GM23338 (cell line): ENCODE results near the gene NID1. TPM values are rescaled to one million over a fixed set of nuclear protein-coding genes. Genes with fewer than 3 reads are reported as not detected.

Experiments used
- ATAC-seq: fragments of 200-7000 bp; cut with Tn5 transposase; 3 replicates; pipeline ENCODE4 v1.9.1; 2020
- DNase-seq: peaks from one replicate; pipeline ENCODE4 v3.0.0-alpha.2; 2015; ENCODE audit warnings: low spot score
- H2AFZ ChIP-seq: fragments of 200-600 bp; sonication (generic); 2 replicates; pipeline ENCODE4 v1.8.0; 2016; ENCODE audit warnings: antibody characterized with exemption, mild to moderate bottlenecking, moderate library complexity
- H3F3A ChIP-seq: fragments of 200-600 bp; sonication (generic); replicated peaks from 2 replicates; pipeline ENCODE4 v1.8.0; 2017; ENCODE audit warnings: antibody characterized with exemption, mixed run types, low read depth
- H3K27ac ChIP-seq: fragments of 200-600 bp; sonication (generic); 2 replicates; pipeline ENCODE4 v1.6.1; 2016; ENCODE audit warnings: low read depth
- H3K27me3 ChIP-seq: fragments of 200-600 bp; sonication (generic); 2 replicates; pipeline ENCODE4 v1.8.0; 2016; ENCODE audit warnings: mild to moderate bottlenecking, mixed run types, moderate library complexity; ENCODE audit not compliant: insufficient read depth
- H3K36me3 ChIP-seq: fragments of 200-600 bp; sonication (generic); 2 replicates; pipeline ENCODE4 v1.8.0; 2016; ENCODE audit warnings: mild to moderate bottlenecking; ENCODE audit not compliant: insufficient read depth
- H3K4me1 ChIP-seq: fragments of 200-600 bp; sonication (generic); 2 replicates; pipeline ENCODE4 v1.8.0; 2016; ENCODE audit warnings: mild to moderate bottlenecking, moderate library complexity; ENCODE audit not compliant: insufficient read depth
- H3K4me2 ChIP-seq: fragments of 200-600 bp; sonication (generic); 2 replicates; pipeline ENCODE4 v1.7.1; 2017; ENCODE audit warnings: mixed run types
- H3K4me3 ChIP-seq: fragments of 200-600 bp; sonication (generic); 2 replicates; pipeline ENCODE4 v1.6.1; 2016; ENCODE audit warnings: mixed run types
- H3K79me2 ChIP-seq: fragments of 200-600 bp; sonication (generic); replicated peaks from 2 replicates; pipeline ENCODE4 v1.8.0; 2017; ENCODE audit warnings: mild to moderate bottlenecking; ENCODE audit not compliant: insufficient read depth
- H3K9me2 ChIP-seq: fragments of 200-600 bp; sonication (generic); 2 replicates; pipeline ENCODE4 v1.8.0; 2017; ENCODE audit not compliant: insufficient read depth
- H4K20me1 ChIP-seq: fragments of 200-600 bp; sonication (generic); replicated peaks from 2 replicates; pipeline ENCODE4 v1.8.0; 2017; ENCODE audit warnings: mild to moderate bottlenecking; ENCODE audit not compliant: insufficient read depth
- H3K27ac Mint-ChIP-seq: 2 replicates; pipeline ENCODE4 v1.8.0; 2020; ENCODE audit warnings: inconsistent platforms, mild to moderate bottlenecking, moderate library complexity, mixed read lengths
- H3K27me3 Mint-ChIP-seq: 3 replicates; pipeline ENCODE4 v1.8.0; 2022; ENCODE audit warnings: low read depth, mild to moderate bottlenecking, moderate library complexity, mixed read lengths, inconsistent platforms; ENCODE audit not compliant: insufficient read depth, poor library complexity
- H3K36me3 Mint-ChIP-seq: 3 replicates; pipeline ENCODE4 v1.8.0; 2021; ENCODE audit warnings: low read depth, mild to moderate bottlenecking, inconsistent platforms, moderate library complexity, mixed read lengths
- H3K4me1 Mint-ChIP-seq: 3 replicates; pipeline ENCODE4 v1.8.0; 2020; ENCODE audit warnings: mild to moderate bottlenecking, inconsistent platforms, mixed read lengths
- H3K4me3 Mint-ChIP-seq: 3 replicates; pipeline ENCODE4 v1.8.0; 2021; ENCODE audit warnings: moderate library complexity, mild to moderate bottlenecking, inconsistent platforms, mixed read lengths
- H3K9me3 Mint-ChIP-seq: 3 replicates; pipeline ENCODE4 v1.8.0; 2020; ENCODE audit warnings: moderate library complexity, mild to moderate bottlenecking, inconsistent platforms, mixed read lengths
- CREB1 ChIP-seq: fragments of 250-450 bp; sonication (Bioruptor Pico); IDR thresholded peaks from 2 replicates; pipeline ENCODE4 v1.5.0; 2020; ENCODE audit warnings: low read depth, mild to moderate bottlenecking, moderate library complexity
- EZH2 ChIP-seq: fragments of 200-600 bp; sonication (generic); IDR thresholded peaks from one replicate; pipeline ENCODE4 v1.8.0; 2017; ENCODE audit warnings: antibody characterized with exemption, mild to moderate bottlenecking, low read depth; ENCODE audit not compliant: unreplicated experiment
- JUNB ChIP-seq: IDR thresholded peaks from one replicate; pipeline ENCODE4 v1.6.1; 2016; ENCODE audit warnings: antibody characterized with exemption; ENCODE audit not compliant: unreplicated experiment
- NANOG ChIP-seq: IDR thresholded peaks from 2 replicates; pipeline ENCODE4 v1.6.1; 2016; ENCODE audit warnings: antibody characterized with exemption, borderline replicate concordance
- STAT1 ChIP-seq: IDR thresholded peaks from one replicate; pipeline ENCODE4 v1.6.1; 2016; ENCODE audit warnings: antibody characterized with exemption; ENCODE audit not compliant: unreplicated experiment
- ZNF114 ChIP-seq: fragments of 250-450 bp; sonication (Bioruptor Pico); IDR thresholded peaks from 2 replicates; pipeline ENCODE4 v1.5.0; 2020; ENCODE audit warnings: mild to moderate bottlenecking, moderate library complexity
- ZNF462 ChIP-seq: fragments of 250-450 bp; sonication (Bioruptor Pico); IDR thresholded peaks from 2 replicates; pipeline ENCODE4 v1.5.0; 2020; ENCODE audit warnings: mild to moderate bottlenecking, moderate library complexity
- polyA plus RNA-seq: library from polyadenylated mRNA; unstranded; fragments of >200 nt; fragmentation: Nextera tagmentation; extraction: Ambion mirVana; gene quantifications from 2 replicates; pipeline ENCODE4 v1.2.1, GENCODE V29; 2016
- total RNA-seq: library from RNA; depleted of rRNA; stranded (reverse); fragments of >200 nt; shearing (Covaris generic); gene quantifications from 2 replicates; pipeline ENCODE4 v1.2.3, GENCODE V29; 2014
- TF ChIP-seq, protein P1 (sequence below): IDR thresholded peaks from 2 replicates; pipeline ENCODE4 v1.6.1; 2016; ENCODE audit warnings: antibody characterized with exemption
- TF ChIP-seq, protein P2 (sequence below): IDR thresholded peaks from one replicate; pipeline ENCODE4 v1.6.1; 2018; ENCODE audit warnings: antibody characterized with exemption; ENCODE audit not compliant: unreplicated experiment

Gene NID1
- total and polyA plus RNA-seq, 2 experiments from 2014 or later, result 7.1 to 32.5 TPM

DNA sequence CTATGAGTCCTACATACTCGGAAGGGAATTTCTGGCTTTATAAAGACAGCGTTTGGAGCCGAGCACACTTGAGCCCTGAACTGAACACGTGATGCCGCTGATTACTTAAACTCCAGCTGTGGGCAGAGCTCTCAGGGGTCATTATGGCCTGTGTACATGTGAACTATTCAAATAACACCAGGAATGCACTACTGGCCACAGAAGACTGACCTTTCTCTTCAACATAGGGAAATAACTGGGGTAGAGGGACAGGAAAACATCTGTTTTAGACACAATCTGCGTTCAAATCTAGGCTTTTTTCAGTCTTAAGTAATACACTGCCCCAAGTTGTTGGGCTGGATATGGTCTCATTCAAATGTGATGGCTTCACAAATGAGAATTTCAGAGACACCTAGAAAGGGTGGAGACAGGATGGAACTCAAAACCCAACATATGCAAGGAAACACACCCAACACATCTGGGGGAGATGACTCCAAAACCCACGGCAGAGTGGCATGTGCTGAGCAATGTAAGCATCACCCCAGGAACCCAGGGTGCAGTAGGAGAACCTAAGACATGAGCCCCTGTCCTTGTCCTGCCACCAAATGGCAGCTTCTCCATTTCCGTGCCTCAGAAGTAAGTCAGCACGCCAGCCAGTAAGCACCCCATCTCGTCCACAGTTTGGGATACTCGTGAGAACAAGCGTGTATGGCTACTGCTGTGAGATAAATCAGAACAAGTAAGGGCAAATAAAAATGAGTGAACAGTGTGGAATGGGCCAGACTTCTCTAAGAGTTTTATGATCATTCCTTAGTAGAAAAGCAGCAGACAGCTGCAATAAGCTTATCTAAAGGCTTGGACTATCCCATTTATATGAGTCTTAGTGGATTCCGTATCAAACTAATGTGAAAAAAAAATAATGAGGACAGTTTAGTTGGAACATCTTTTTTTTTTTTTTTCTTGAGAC, 24.9 kb downstream of the NID1 start:
- Histone ChIP-seq H3K4me2 (no peak overlapping the region), H4K20me1 (peaks cover 5% of the 10 kb centered on the region; the same call in 1 of the 2 replicates), H2AFZ (no peak overlapping the region), H3K79me2 (no peaks in the 10 kb centered on the region), H3K36me3 (no peaks in the 10 kb centered on the region), H3K4me1 (no peaks in the 10 kb centered on the region), H3K4me3 (no peak overlapping the region), H3K27me3 (no peaks in the 10 kb centered on the region), H3F3A (no peaks in the 10 kb centered on the region), H3K27ac (no peak overlapping the region), H3K9me2 (no peaks in the 10 kb centered on the region)
- Mint-ChIP-seq H3K4me3 (no peak overlapping the region), H3K27ac (no peak overlapping the region; the same call in 1 of the 2 replicates), H3K4me1 (no peaks in the 10 kb centered on the region), H3K36me3 (peaks cover 14% of the 10 kb centered on the region), H3K9me3 (no peaks in the 10 kb centered on the region), H3K27me3 (peaks cover 1% of the 10 kb centered on the region)
- no peak for ATAC-seq
- TF ChIP-seq, protein P1, sequence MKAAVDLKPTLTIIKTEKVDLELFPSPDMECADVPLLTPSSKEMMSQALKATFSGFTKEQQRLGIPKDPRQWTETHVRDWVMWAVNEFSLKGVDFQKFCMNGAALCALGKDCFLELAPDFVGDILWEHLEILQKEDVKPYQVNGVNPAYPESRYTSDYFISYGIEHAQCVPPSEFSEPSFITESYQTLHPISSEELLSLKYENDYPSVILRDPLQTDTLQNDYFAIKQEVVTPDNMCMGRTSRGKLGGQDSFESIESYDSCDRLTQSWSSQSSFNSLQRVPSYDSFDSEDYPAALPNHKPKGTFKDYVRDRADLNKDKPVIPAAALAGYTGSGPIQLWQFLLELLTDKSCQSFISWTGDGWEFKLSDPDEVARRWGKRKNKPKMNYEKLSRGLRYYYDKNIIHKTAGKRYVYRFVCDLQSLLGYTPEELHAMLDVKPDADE, result no peak
- no peak for TF ChIP-seq STAT1
- no peak for TF ChIP-seq ZNF462 (CRISPR knock-in tag)
- TF ChIP-seq CREB1 (CRISPR knock-in tag), result no peak
- TF ChIP-seq EZH2, result no peak
- TF ChIP-seq, protein P2, sequence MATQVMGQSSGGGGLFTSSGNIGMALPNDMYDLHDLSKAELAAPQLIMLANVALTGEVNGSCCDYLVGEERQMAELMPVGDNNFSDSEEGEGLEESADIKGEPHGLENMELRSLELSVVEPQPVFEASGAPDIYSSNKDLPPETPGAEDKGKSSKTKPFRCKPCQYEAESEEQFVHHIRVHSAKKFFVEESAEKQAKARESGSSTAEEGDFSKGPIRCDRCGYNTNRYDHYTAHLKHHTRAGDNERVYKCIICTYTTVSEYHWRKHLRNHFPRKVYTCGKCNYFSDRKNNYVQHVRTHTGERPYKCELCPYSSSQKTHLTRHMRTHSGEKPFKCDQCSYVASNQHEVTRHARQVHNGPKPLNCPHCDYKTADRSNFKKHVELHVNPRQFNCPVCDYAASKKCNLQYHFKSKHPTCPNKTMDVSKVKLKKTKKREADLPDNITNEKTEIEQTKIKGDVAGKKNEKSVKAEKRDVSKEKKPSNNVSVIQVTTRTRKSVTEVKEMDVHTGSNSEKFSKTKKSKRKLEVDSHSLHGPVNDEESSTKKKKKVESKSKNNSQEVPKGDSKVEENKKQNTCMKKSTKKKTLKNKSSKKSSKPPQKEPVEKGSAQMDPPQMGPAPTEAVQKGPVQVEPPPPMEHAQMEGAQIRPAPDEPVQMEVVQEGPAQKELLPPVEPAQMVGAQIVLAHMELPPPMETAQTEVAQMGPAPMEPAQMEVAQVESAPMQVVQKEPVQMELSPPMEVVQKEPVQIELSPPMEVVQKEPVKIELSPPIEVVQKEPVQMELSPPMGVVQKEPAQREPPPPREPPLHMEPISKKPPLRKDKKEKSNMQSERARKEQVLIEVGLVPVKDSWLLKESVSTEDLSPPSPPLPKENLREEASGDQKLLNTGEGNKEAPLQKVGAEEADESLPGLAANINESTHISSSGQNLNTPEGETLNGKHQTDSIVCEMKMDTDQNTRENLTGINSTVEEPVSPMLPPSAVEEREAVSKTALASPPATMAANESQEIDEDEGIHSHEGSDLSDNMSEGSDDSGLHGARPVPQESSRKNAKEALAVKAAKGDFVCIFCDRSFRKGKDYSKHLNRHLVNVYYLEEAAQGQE, result no peak
- TF ChIP-seq JUNB, result no peak
- TF ChIP-seq NANOG, result no peak
- no peak for TF ChIP-seq ZNF114 (CRISPR knock-in tag)
- DNase-seq, result no peak
